Islet precursor cell (in vitro differentiated cells): Measurements from ENCODE around the gene QPCTL.
A peak's percentile ranks its signal among the peaks of the same experiment; 100 is the strongest.
"Not testable (repeated sequence)": the region's sequence is repeated elsewhere in the genome, so short reads cannot be mapped to it uniquely, and the experiment has no call there.

Source experiments
- DNase-seq: peaks from one replicate; pipeline ENCODE4 v3.0.0-alpha.2; 2018

The QPCTL gene

DNA sequence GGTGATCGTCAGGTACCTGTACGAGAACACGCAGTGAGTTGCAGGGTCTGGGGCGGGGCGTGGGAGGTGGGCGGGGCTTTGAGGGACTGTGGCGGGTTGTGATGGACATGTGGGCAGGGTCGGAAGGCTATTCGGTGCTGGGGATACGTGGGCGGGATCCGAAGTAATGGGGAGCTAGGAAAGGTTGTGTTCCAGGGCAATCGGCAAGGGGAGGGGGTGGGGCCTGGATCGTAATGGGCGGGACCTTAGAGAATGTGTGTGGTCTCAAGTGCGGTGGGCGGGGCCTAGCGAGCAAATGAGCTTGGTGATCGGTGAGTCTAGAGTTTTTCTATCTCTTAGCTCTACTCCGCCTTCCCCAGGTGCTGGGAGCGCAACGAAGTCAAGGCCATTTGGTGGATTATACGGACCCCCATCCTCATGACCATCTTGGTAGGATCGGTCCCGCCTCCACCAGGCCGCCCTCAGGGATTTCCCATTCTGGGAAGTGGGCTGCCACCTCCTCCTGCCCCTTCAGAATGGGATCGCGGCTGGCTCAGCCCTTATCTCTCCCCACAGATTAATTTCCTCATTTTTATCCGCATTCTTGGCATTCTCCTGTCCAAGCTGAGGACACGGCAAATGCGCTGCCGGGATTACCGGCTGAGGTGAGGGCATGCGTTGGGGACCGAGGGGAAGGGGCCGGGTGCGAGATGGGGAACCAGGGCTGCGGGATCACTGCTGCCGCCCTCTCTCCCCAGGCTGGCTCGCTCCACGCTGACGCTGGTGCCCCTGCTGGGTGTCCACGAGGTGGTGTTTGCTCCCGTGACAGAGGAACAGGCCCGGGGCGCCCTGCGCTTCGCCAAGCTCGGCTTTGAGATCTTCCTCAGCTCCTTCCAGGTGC lies 14.9 kb upstream of the QPCTL start:
- DNase-seq = peak; percentile 98

DNA sequence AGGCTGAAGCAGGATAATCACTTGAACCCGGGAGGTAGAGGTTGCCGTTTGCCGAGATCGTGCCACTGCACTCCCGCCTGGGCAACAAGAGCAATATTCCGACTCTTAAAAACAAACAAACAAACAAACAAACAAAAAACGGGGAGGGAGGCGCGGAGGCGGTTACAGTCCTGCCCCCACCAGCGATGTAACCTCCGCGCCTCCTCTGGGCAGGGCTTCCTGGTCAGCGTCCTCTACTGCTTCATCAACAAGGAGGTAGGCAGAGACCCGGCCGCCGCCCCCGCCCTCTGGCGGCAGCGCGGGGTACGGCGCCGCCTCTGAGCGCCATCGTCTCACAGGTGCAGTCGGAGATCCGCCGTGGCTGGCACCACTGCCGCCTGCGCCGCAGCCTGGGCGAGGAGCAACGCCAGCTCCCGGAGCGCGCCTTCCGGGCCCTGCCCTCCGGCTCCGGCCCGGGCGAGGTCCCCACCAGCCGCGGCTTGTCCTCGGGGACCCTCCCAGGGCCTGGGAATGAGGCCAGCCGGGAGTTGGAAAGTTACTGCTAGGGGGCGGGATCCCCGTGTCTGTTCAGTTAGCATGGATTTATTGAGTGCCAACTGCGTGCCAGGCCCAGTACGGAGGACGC lies 11.0 kb upstream of the QPCTL start:
- DNase-seq = peak; percentile 96

DNA sequence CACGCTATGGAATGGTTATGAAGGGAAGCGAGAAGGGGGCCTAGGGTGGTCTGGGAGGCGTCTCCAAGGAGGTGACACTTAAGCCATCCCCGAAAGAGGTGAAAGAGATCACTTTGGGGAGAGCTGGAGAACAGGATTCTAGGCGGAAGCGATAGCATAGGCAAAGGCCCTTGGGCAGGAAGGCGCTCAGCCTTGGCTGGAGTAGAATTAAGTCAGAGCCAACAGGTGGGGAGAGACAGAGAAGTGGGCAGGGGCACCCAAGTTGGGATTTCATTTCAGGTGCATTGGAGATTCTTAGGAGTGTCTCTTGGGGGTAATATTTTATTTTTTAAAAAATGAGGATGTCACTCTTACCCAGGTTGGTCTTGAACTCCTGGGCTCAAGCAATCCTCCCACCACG lies 10.3 kb upstream of the QPCTL start:
- no peak for DNase-seq

DNA sequence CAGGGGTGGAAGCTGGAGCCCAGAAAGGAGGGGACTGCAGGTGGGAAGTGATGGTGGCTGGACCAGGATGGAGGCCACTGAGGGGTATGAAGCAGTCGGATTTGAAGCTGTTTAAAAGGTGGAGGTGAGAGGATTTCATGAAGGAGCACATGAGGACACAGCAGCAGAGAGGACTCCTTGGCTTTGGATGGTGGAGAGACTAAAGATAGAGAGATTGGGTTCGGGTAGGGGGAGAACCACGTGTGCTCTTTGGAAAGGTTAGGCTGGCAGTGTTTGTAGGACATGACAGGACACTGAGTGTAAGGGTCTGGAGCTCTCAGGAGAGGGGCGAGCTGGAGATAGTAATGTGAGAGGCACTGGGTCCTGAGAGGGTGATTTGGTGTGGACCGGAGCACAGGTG lies 9.6 kb upstream of the QPCTL start:
- no peak for DNase-seq

DNA sequence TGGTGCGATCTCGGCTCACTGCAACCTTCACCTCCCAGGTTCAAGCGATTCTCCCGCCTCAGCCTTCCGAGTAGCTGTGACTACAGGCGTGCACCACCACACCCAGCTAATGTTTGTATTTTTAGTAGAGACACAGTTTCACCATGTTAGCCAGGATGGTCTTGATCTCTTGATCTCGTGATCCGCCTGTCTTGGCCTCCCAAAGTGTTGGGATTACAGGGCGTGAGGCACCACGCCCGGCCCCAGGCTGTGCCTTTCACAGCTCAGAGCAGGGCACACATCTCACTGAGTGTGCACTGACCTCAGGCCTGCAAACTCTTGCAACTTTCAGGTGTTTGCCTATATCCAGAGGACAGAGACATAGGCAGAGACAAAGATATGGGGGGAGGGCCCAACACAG lies 7.4 kb upstream of the QPCTL start:
- not testable (repeated sequence) for DNase-seq

DNA sequence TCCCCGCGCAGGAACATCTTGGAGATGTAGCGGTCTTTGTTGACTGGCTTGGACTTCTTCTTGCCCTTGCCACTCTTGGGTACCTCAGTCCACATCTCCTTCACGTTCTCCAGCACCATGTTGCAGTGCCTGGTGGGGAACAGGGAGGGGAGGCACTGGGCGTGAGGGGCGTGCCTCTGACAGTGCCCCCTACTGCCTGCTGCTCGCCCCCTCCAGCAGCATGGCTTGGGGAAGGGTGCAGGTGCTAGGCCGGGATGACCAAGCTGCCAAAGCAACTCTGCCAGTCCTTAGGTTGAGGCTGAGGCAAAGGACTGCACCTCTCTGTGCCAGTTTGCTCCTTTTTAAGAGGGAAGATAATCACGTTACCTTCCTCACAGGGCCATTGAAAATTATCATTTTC lies 4.9 kb upstream of the QPCTL start:
- no peak for DNase-seq

DNA sequence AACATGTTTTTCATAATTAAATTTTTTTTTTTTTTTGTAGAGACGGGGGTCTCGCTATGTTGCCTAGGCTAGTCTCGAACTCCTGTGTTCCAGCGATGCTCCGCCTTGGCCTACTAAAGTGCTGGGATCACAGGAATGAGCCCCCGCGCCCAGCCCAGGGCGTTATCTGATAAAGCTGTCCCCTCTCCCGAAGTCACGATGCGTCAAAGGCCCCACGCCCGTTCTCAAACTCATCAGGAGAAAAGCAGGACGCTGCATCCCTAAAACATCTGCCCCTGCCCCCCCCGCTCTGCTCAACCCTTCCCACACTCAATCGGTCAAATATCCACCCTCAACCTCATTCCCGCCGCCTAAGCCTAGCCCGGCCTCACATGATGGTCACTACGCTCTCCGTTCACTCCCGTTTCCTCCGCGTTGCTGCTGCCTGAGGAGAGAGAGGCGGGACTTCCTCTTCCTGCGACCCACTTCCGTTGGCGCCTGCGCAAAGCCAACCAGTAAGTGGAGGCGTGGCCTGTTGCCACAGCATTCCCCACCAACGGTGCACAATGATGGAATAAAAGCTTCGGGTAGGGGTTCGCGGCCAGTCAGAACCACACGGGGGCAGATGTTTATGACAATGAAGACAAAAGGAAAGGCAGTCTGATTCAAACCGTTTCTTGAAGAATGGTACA lies 815 bp upstream of the QPCTL start, which contains the start of gene SNRPD2:
Gene SNRPD2, minus strand, starts transcription at position 438 of the 671 bp plus-strand sequence. Its CDS starts 65 bp downstream, at position 373.
- DNase-seq = peak; percentile 98

DNA sequence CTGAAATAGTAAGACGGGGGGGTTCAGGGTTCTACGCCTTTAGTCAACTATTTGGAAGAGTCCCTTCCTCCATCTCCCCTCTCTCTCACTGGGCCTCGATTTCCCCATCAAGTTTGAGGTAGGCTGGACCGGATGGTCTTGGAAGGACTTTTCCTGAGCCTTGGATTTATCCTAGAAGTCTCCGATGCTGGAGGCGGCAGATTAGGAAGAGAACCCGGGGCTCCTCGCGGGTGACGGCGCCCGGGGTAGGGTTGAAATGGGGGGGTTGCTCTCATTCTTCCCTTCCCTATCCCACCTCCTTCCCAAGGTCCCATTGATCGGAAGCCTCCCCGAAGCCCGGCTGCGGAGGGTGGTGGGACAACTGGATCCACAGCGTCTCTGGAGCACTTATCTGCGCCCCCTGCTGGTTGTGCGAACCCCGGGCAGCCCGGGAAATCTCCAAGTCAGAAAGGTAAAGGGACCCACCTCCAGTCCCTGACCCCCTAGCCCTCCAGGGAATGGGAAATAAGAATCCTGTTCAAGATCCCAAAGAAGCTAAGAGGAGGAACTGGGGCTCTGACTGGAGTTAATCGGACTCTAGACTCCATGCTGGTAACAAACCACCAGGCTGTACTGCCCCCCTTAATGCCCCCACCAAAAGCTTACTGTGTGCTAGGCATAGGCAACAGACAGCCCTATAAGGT lies 781 bp downstream of the QPCTL start:
- DNase-seq = peak; percentile 87

DNA sequence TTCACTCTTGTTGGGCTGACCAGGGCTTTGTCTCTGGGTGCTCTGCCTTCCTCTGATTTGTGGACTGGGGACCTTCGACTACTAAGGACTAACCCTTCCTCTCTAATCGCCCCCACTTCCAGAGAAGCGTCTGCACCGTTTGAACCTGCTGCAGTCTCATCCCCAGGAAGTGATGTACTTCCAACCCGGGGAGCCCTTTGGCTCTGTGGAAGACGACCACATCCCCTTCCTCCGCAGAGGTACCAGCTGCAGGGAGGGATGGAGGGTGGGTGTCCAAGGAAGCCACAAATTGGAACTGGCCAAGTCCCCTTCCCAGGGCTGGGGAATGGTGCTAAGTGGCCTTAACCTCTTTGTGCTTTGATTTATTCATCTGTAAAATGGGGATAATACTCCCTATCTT lies 9.2 kb downstream of the QPCTL start:
- no peak for DNase-seq

DNA sequence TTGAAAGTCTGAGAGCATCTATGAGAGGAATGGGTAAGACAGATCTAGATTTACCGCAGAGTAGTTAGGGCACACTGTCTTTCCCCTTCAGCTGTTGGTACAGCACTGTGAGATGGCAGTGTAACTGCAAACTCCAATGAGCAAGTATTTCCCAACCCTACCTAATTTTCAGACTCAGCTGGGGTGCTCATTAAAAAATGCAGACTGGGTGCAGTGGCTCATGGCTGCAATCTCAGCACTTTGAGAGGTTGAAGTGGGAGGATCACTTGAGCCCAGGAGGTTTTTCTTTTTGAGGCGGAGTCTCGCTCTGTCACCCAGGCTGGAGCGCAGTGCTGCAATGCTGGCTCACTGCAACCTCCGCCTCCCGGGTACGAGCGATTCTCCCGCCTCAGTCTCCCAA lies 12.6 kb downstream of the QPCTL start:
- no peak for DNase-seq

DNA sequence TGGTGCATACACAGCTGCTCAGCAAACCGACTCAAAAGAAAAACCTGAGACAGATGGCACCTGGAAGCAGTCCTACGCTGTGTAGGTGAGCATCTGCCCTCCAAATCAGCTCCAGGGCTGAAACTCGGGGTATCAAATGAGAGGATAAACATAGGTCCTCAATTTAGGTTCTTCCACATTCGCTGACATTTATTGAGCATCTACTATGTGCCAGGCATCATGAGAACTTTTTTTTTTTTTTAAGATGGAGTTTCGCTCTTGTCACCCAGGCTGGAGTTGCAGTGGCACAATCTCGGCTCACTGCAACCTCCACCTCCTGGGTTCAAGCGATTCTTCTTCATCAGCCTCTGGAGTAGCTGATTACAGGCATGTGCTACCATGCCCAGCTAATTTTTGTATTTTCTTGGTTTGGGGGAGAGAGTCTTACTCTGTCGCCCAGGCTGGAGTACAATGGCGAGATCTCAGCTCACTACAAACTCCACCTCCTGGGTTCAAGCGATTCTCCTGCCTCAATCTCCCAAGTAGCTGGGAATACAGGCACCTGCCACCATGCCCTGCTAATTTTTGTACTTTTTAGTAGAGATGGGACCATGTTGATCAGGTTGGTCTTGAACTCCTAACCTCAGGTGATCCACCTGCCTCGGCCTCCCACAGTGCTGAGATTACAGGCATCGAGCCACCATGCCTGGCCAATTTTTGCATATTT lies 13.4 kb downstream of the QPCTL start:
- no peak for DNase-seq

DNA sequence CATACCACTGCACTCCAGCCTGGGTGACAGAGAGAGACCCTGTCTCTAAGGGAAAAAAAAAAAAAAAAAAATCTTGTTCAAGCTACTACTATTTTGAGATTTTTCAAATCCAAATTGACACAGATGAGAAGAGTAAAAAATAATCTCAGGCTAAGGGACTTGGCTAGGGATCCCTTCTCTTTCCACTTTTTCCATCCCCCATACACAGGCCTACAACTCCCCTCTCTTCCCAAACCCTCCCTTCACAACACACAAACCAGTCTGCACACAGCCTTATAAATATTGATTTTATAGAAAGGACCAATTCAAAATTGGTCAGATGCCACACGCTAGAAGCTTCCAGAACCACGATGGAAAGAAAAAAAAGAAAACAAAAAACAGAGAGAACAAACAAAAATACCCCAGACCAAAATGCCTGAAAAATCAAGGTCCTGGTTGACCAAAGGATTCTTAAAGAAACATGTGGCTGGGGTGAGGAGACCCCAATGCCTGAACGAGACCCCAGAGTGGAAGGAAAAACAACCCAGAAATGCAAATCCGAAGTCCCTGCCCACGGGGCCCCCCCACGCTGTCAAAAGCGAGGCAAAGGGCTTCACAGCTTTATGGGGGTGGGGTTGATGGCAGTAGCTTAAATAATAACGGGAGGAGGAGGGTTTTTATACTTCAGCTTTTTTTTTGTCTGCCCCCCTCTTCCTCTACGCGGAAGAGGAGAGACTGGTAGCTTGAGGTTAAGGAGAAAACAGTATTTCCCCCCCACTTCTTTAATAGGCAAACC lies 18.1 kb downstream of the QPCTL start:
- DNase-seq = no peak

DNA sequence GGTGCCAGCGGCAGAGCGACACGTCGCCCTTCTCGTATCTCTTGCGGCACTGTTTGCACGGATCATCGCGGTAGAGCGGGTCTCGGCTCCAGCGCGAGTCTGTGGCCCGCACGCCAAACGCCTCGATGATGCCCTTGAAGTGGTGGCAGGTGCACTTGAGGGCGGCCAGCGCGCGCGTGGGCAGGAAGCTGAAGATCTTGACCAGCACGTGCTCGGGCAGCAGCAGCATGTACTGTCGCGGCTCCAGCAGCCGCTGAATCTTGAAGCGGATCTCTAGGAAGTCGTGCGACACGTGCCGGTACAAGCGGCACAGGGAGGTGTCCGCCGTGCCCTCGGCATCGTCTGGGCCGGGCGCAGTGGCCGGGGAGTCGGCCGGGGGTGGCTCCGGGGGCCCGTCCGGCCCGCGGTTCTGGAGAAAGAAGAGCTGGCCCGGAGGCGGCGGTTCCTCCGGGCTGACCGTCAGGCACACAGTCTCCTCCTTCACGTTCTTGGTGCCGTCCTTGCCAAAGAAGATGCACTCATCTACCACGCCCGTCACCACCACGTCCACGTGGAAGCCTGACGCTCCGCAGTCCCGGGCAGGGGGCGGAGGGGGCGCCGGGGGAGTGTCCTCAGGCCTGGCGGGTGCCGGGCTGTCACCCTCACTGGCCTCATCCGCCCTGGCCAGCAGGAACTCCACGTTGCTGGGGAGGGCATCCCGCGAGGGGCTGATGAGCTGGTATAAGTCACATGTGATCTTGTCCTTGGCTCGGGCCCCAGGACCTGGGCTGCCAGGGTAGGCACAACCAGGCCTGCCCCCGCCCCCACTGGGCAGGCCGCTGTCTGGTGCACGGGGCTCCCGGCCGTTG lies 19.6 kb downstream of the QPCTL start:
- no peak for DNase-seq

DNA sequence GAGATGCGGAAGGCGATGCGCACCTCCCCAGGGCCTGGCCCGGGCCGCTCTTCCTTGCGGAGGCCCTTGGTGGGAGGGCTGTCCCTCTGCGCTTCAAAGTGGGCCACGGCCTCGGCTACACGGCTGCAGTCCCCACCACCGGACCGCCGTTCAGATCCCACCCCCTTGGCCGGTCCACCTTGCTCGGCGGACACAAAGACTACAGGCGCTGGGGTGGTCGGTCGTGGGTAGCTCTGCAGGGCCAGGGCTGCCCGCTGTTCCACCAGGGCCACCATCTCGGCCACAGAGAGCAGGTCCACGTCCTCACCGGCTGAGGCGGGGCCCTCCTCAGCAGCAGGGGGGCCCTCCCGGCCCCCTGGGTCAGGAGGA lies 20.2 kb downstream of the QPCTL start:
- DNase-seq = no peak

DNA sequence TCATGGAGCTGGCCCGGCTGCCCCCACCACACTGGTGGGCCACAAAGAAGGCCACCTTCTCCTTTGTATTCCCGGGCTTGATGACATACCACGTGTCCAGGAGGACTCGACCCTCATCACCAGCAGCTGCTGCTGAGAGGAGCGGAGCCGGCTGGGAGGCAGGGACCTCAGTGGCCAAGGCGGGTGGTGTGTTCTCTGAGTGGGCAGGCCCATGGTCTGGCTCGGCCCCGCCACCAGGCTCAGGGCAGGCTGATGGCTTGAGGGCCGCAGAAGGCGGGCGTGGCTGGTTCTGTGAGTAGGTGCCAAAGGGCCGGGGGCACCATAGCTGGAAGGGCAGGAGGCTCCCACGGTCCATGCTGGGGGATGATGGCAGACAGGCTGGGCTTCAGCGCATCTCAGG lies 20.7 kb downstream of the QPCTL start:
- DNase-seq = no peak

DNA sequence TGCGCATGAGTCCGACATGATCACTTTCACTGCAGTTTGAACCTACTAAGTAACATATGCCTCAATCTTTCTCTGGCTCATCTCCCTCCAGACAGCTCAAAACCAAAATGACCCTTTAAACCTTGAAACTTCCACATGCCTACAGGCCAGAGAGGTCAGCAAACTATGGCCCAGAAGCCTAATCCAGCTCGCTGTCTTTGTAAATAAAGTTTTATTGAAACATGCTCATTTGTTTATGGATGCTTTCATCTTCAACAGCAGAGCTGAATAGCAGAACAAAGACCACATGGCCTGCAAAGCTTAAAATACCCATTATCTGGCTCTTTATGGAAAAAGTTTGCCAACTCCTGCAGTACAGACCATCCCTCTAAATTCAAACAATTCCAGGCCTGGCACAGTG lies 22.7 kb downstream of the QPCTL start:
- DNase-seq = no peak

DNA sequence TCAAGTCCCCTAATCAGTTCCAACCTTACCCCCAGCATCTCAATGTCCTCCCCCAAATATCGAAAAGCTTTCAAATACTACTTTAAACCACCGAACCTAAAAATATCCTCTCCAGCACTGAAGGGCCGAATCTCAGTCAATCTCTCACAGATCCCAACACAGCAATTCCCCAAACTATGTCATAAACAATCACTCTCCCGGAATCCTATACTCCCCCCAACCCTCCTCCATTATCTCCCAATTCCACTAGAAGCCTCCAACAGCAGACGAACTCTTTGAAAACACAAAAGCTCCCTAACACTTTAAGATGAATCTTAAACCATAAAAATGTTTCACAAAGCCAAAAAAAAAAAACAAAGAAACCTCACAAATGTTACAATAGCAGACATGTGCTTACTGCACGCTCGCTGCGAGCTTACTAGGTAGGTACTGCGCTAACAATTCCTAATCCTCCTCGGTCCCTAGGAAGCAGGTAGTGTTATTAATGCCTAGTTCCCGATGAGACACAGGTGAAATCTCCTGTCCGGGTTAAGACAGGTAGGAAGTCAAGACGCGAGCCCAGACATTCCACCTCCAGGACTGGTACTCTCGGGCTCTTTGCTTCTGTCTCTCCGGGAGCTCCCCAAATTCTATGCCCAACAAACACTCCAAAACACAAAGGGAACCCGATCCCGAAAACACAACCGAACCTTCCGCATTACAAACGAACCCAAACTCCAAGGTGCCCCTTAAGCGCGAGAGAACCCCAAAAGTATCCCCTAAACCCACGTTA lies 24.1 kb downstream of the QPCTL start:
- no peak for DNase-seq

DNA sequence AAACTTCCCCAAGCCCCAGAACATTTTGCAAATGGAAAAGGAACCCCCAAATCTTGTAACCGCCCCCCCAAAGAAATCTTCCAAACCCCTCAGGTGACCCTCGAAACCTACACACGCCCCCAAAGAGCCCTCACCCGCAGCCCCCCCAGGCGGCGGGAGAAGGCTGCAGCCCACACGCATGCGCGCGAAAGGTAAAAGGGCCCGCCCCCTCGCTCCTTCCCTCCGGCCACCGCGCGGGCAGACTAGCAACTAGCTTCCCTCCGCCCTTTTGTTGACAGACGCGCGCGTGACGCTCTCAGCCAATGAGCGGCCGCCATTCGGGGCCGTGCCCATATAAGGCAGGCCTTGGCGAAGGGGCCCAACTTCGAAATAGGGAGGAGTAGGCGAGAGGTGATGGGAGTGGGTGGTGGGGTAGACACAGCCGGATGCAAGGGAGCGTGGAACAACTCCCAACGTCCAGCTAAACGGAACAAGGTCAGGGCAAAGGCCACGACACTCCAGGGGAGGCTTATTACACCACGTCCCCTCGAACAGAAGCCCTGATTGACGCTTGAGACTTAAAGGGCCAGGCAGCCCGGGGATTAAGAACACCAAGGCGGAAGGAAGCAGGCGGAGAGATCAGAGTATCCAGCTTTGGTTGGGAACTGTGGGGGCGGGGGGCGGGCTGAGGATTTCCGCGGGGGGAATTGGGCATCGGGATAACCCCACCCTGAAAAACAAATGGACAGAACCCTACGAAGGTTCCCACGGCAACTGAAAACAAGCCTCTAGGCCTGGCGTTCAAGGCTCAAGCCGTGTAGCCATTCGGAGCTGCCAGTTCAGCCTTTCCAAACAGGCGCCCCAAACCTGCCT lies 24.9 kb downstream of the QPCTL start:
- peak; percentile 100 for DNase-seq
